Liver (tissue), 9 donors: ENCODE measurements around the gene UQCR11. TPM values are rescaled to one million over a fixed set of nuclear protein-coding genes. Genes with fewer than 3 reads are reported as not detected.

ENCODE experiments used
- DNase-seq: peaks from one replicate; pipeline ENCODE4 v3.0.0-alpha.2; 2017; ENCODE audit warnings: low spot score
- H3K27ac ChIP-seq, 2 donors: one replicate each; pipeline ENCODE4 v1.7.0; 2013; ENCODE audit warnings: inconsistent platforms in 2 of 2, low read length in 2 of 2, control low read depth in 1 of 2, low read depth in 1 of 2, mild to moderate bottlenecking in 1 of 2
- H3K27me3 ChIP-seq, 4 donors: one replicate each; pipeline versions ENCODE4 v1.6.1 to v1.7.0; 2013; ENCODE audit warnings: low read length in 3 of 4, inconsistent platforms in 1 of 4, mild to moderate bottlenecking in 1 of 4, moderate library complexity in 1 of 4; ENCODE audit not compliant: control insufficient read depth in 4 of 4, insufficient read depth in 4 of 4
- H3K36me3 ChIP-seq, 4 donors: one replicate each; pipeline versions ENCODE4 v1.6.1 to v1.7.0; 2013; ENCODE audit warnings: low read length in 3 of 4, mild to moderate bottlenecking in 3 of 4, low read depth in 1 of 4, moderate library complexity in 1 of 4; ENCODE audit not compliant: control insufficient read depth in 4 of 4, insufficient read depth in 3 of 4
- H3K4me1 ChIP-seq, 4 donors: one replicate each; pipeline versions ENCODE4 v1.6.1 to v1.7.0; 2013; ENCODE audit warnings: low read length in 3 of 4, mild to moderate bottlenecking in 3 of 4, moderate library complexity in 1 of 4; ENCODE audit not compliant: control insufficient read depth in 4 of 4, insufficient read depth in 4 of 4
- H3K4me3 ChIP-seq, 3 donors: one replicate each; pipeline versions ENCODE4 v1.6.1 to v1.7.0; 2013; ENCODE audit warnings: low read length in 3 of 3, control low read depth in 1 of 3, low read depth in 1 of 3, mild to moderate bottlenecking in 1 of 3
- H3K9ac ChIP-seq, 2 donors: one replicate each; pipeline ENCODE4 v1.7.0; 2013; ENCODE audit warnings: low read length in 2 of 2, mild to moderate bottlenecking in 2 of 2, moderate library complexity in 2 of 2, control low read depth in 1 of 2, low read depth in 1 of 2
- H3K9me3 ChIP-seq, 4 donors: one replicate each; pipeline versions ENCODE4 v1.6.1 to v1.7.0; 2013; ENCODE audit warnings: low read length in 3 of 4; ENCODE audit not compliant: control insufficient read depth in 4 of 4
- EGR1 ChIP-seq, 2 donors: IDR thresholded peaks; 2 replicates each; pipeline ENCODE4 v1.6.1; 2016 to 2018; ENCODE audit warnings: antibody characterized with exemption in 2 of 2, low read depth in 2 of 2
- FOXA1 ChIP-seq: IDR thresholded peaks from 2 replicates; pipeline ENCODE4 v1.6.1; 2016; ENCODE audit warnings: antibody characterized with exemption
- FOXA2 ChIP-seq: IDR thresholded peaks from 2 replicates; pipeline ENCODE4 v1.6.1; 2016; ENCODE audit warnings: antibody characterized with exemption
- GABPA ChIP-seq, 2 donors: IDR thresholded peaks in 1 of 2; conservative IDR thresholded peaks in 1 of 2; 2 replicates each; pipeline ENCODE4 v1.6.1; 2016; ENCODE audit warnings: antibody characterized with exemption in 2 of 2, mild to moderate bottlenecking in 1 of 2, moderate library complexity in 1 of 2
- HNF4A ChIP-seq, 2 donors: conservative IDR thresholded peaks; 2 replicates each; pipeline ENCODE4 v1.6.1; 2016; ENCODE audit warnings: antibody characterized with exemption in 2 of 2, mild to moderate bottlenecking in 2 of 2
- HNF4G ChIP-seq: IDR thresholded peaks from 2 replicates; pipeline ENCODE4 v1.6.1; 2016; ENCODE audit warnings: antibody characterized with exemption
- JUND ChIP-seq, 2 donors: IDR thresholded peaks; 2 replicates each; pipeline ENCODE4 v1.6.1; 2016; ENCODE audit warnings: antibody characterized with exemption in 2 of 2
- NR2F2 ChIP-seq: IDR thresholded peaks from 2 replicates; pipeline ENCODE4 v1.6.1; 2016; ENCODE audit warnings: antibody characterized with exemption
- RAD21 ChIP-seq, 2 donors: IDR thresholded peaks; 2 replicates each; pipeline ENCODE4 v1.6.1; 2016; ENCODE audit warnings: antibody characterized with exemption in 2 of 2, mild to moderate bottlenecking in 2 of 2
- RXRA ChIP-seq, 2 donors: IDR thresholded peaks; 2 replicates each; pipeline ENCODE4 v1.6.1; 2017 to 2018; ENCODE audit warnings: antibody characterized with exemption in 2 of 2, mild to moderate bottlenecking in 1 of 2
- SP1 ChIP-seq: IDR thresholded peaks from 2 replicates; pipeline ENCODE4 v1.6.1; 2018; ENCODE audit warnings: antibody characterized with exemption, mild to moderate bottlenecking
- TAF1 ChIP-seq: conservative IDR thresholded peaks from 2 replicates; pipeline ENCODE4 v1.6.1; 2016; ENCODE audit warnings: antibody characterized with exemption, mild to moderate bottlenecking
- YY1 ChIP-seq: IDR thresholded peaks from 2 replicates; pipeline ENCODE4 v1.6.1; 2016; ENCODE audit warnings: antibody characterized with exemption, mild to moderate bottlenecking
- WGBS: extraction: QIAGEN DNeasy Blood & Tissue Kit; methylation state at CpG from one replicate; pipeline ENCODE4 v1.1.7; 2013; 5-methylcytosine and 5-hydroxymethylcytosine counted together
- polyA plus RNA-seq, 2 donors: library from polyadenylated mRNA; stranded (reverse) in 1 of 2; unstranded in 1 of 2; fragments of 200-250 nt in 1 of 2; fragments of >200 nt in 1 of 2; fragmentation: Nextera tagmentation in 1 of 2; extraction: Ambion mirVana in 1 of 2; gene quantifications; one replicate each; pipeline versions ENCODE4 v1.2.1 to v1.2.3, GENCODE V29; 2013 to 2015
- total RNA-seq, 2 donors: library from RNA; depleted of rRNA; stranded (reverse); fragments of >200 nt; gene quantifications; one replicate each; pipeline ENCODE4 v1.2.3, GENCODE V29; 2014
- TF ChIP-seq, protein P1 (sequence below): IDR thresholded peaks from 2 replicates; pipeline ENCODE4 v1.6.1; 2016; ENCODE audit warnings: antibody characterized with exemption
- TF ChIP-seq, protein P2 (sequence below): fragments of 150-350 bp; IDR thresholded peaks from 2 replicates; pipeline ENCODE4 v1.5.1; 2017; ENCODE audit warnings: improper control_type of control experiment, low read depth, low read length; ENCODE audit not compliant: missing input control
- TF ChIP-seq, protein P3 (sequence below): IDR thresholded peaks from 2 replicates; pipeline ENCODE4 v1.6.1; 2016; ENCODE audit warnings: antibody characterized with exemption
- TF ChIP-seq, protein P4 (sequence below): IDR thresholded peaks from 2 replicates; pipeline ENCODE4 v1.6.1; 2016; ENCODE audit warnings: antibody characterized with exemption, mild to moderate bottlenecking
- donor health status: healthy.
- donor health status: healthy.
- donor health status: healthy.
- donor health status: healthy.
- donor health status: healthy.

UQCR11 gene
- total and polyA plus RNA-seq, 4 donors, result 23.8 to 862 (median 82.3) TPM

DNA sequence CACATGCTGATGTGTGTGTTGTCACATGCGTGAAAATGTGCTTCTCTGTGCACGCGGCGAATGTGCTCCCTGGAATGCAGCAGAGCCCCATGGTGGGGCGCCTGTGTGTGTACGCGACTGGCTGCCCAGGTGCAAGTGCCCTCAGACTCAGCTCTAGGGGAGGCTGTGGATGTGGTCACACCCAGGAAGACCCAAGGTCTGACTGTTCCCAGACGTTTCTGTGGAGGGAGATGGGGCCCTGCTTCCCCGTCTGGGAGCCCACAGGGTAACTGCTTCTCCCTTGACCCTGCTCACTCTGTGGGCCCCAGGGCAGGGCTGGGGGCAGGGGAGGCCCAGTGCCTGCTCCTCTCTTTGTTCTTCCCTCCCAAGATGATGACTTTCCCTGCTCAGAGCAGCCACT is 7.9 kb upstream of the UQCR11 start:
- DNase-seq, result no peak
- no peak overlapping the region for H3K27ac ChIP-seq
- H3K36me3 ChIP-seq, result peaks cover 2 to 46% (median 14%) of the 10 kb centered on the region in 4 donors
- peaks cover 0 to 2% (median 0%) of the 10 kb centered on the region in 4 donors for H3K4me1 ChIP-seq
- 89% methylated on average over 9 of the region's 9 CpGs for WGBS
- H3K9me3 ChIP-seq, result no peaks in the 10 kb centered on the region
- no peak for TF ChIP-seq GABPA (IDR thresholded peaks at IDR 0.05 in 1 of 2, conservative IDR thresholded peaks at IDR 0.05 in 1 of 2)
- TF ChIP-seq FOXA1, result no peak
- TF ChIP-seq, protein P1, sequence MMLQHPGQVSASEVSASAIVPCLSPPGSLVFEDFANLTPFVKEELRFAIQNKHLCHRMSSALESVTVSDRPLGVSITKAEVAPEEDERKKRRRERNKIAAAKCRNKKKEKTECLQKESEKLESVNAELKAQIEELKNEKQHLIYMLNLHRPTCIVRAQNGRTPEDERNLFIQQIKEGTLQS, result no peak
- no peak for TF ChIP-seq JUND (IDR thresholded peaks at IDR 0.05)
- no peak for TF ChIP-seq TAF1
- TF ChIP-seq YY1, result no peak
- no peak for TF ChIP-seq NR2F2
- TF ChIP-seq, protein P2, sequence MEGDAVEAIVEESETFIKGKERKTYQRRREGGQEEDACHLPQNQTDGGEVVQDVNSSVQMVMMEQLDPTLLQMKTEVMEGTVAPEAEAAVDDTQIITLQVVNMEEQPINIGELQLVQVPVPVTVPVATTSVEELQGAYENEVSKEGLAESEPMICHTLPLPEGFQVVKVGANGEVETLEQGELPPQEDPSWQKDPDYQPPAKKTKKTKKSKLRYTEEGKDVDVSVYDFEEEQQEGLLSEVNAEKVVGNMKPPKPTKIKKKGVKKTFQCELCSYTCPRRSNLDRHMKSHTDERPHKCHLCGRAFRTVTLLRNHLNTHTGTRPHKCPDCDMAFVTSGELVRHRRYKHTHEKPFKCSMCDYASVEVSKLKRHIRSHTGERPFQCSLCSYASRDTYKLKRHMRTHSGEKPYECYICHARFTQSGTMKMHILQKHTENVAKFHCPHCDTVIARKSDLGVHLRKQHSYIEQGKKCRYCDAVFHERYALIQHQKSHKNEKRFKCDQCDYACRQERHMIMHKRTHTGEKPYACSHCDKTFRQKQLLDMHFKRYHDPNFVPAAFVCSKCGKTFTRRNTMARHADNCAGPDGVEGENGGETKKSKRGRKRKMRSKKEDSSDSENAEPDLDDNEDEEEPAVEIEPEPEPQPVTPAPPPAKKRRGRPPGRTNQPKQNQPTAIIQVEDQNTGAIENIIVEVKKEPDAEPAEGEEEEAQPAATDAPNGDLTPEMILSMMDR, result no peak
- TF ChIP-seq, protein P3, sequence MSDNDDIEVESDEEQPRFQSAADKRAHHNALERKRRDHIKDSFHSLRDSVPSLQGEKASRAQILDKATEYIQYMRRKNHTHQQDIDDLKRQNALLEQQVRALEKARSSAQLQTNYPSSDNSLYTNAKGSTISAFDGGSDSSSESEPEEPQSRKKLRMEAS, result no peak
- no peak for TF ChIP-seq HNF4A (conservative IDR thresholded peaks at IDR 0.05)
- TF ChIP-seq HNF4G, result no peak
- no peak for TF ChIP-seq FOXA2
- TF ChIP-seq SP1, result no peak
- no peak for TF ChIP-seq RXRA (IDR thresholded peaks at IDR 0.05)
- no peak for TF ChIP-seq EGR1 (IDR thresholded peaks at IDR 0.05; ENCODE audit: low read depth in 2 of 2)
- TF ChIP-seq RAD21 (IDR thresholded peaks at IDR 0.05), result no peak
- TF ChIP-seq, protein P4, sequence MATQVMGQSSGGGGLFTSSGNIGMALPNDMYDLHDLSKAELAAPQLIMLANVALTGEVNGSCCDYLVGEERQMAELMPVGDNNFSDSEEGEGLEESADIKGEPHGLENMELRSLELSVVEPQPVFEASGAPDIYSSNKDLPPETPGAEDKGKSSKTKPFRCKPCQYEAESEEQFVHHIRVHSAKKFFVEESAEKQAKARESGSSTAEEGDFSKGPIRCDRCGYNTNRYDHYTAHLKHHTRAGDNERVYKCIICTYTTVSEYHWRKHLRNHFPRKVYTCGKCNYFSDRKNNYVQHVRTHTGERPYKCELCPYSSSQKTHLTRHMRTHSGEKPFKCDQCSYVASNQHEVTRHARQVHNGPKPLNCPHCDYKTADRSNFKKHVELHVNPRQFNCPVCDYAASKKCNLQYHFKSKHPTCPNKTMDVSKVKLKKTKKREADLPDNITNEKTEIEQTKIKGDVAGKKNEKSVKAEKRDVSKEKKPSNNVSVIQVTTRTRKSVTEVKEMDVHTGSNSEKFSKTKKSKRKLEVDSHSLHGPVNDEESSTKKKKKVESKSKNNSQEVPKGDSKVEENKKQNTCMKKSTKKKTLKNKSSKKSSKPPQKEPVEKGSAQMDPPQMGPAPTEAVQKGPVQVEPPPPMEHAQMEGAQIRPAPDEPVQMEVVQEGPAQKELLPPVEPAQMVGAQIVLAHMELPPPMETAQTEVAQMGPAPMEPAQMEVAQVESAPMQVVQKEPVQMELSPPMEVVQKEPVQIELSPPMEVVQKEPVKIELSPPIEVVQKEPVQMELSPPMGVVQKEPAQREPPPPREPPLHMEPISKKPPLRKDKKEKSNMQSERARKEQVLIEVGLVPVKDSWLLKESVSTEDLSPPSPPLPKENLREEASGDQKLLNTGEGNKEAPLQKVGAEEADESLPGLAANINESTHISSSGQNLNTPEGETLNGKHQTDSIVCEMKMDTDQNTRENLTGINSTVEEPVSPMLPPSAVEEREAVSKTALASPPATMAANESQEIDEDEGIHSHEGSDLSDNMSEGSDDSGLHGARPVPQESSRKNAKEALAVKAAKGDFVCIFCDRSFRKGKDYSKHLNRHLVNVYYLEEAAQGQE, result no peak
- no peak overlapping the region for H3K9ac ChIP-seq
- no peaks in the 10 kb centered on the region for H3K27me3 ChIP-seq
- H3K4me3 ChIP-seq, result no peak overlapping the region

DNA sequence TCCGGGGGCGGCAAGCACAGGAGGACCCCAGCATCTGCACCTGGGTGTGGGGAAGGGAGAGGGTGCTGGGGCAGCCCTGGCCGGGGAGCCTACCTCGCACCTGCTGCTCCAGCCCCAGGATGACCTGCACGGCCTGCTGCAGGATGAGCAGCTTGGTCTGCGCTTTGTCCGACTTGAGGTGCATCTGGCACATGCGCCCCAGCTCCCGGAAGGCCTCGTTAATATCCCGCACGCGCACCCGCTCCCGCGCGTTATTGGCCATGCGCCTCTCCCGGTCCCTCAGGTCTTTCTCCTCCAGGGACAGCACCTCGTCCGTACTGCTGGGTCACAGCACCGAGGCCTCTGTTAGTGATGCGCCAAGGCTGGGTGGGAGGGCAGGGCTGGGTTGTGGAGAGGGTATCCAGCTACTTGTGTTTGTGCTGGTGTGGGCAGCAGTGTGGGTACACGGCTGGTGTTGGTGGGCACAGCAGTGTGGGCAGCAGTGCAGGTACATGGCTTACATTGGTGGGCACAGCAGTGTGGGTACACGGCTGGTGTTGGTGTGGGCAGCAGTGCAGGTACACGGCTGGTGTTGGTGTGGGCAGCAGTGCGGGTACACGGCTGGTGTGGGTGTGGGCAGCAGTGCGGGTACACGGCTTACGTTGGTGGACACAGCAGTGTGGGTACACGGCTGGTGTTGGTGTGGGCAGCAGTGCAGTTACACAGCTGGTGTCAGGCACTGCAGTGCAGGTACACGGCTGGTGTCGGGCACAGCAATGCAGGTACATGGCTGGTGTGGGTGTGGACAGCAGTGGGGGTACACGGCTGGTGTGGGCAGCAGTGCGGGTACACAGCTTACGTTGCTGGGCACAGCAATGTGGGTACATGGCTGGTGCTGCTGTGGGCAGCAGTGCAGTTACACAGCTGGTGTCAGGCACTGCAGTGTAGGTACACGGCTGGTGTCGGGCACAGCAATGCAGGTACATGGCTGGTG is 7.1 kb upstream of the UQCR11 start:
- Histone ChIP-seq H3K4me3 (no peak overlapping the region), H3K9ac (no peak overlapping the region), H3K27me3 (no peaks in the 10 kb centered on the region), H3K27ac (no peak overlapping the region), H3K36me3 (peaks cover 2 to 46% (median 14%) of the 10 kb centered on the region in 4 donors), H3K9me3 (no peaks in the 10 kb centered on the region), H3K4me1 (peaks cover 0 to 2% (median 0%) of the 10 kb centered on the region in 4 donors)
- WGBS, result 96% methylated on average over 39 of the region's 39 CpGs
- TF ChIP-seq, protein P2, result no peak
- no peak for TF ChIP-seq HNF4A (conservative IDR thresholded peaks at IDR 0.05)
- no peak for TF ChIP-seq JUND (IDR thresholded peaks at IDR 0.05)
- TF ChIP-seq RAD21 (IDR thresholded peaks at IDR 0.05), result no peak
- TF ChIP-seq, protein P3, result no peak
- TF ChIP-seq TAF1, result no peak
- DNase-seq, result no peak
